ENCODE results near the gene SCO2.
"Not testable (repeated sequence)": the region's sequence is repeated elsewhere in the genome, so short reads cannot be mapped to it uniquely, and the experiment has no call there.

The SCO2 gene

GRCh38 chr22:50542416-50542927 lies 17.1 kb upstream of the SCO2 start:
- no peaks in the 10 kb centered on the region for H3K36me3 Mint-ChIP-seq (ENCODE audit: low read depth)
- H3K27me3 Mint-ChIP-seq (ENCODE audit: low read depth), result peaks cover 21% of the 10 kb centered on the region
- peak overlapping the region in 2 of 3 experiments; percentile 1 for H3K4me3 Mint-ChIP-seq
- H3K9me3 Mint-ChIP-seq, result no peaks in the 10 kb centered on the region
- H3K4me1 Mint-ChIP-seq, result no peaks in the 10 kb centered on the region
- no peak overlapping the region for H3K27ac Mint-ChIP-seq
- TF ChIP-seq CTCF (IDR thresholded peaks at IDR 0.05; ENCODE audit: unreplicated experiment in 3 of 3), result no peak

GRCh38 chr22:50541667-50542026 lies 16.2 kb upstream of the SCO2 start:
- not testable (repeated sequence) for H3K9me3 Mint-ChIP-seq; H3K4me1 Mint-ChIP-seq; H3K36me3 Mint-ChIP-seq (ENCODE audit: low read depth); H3K4me3 Mint-ChIP-seq; H3K27ac Mint-ChIP-seq
- peaks cover 21% of the 10 kb centered on the region for H3K27me3 Mint-ChIP-seq (ENCODE audit: low read depth)

GRCh38 chr22:50540381-50540780 lies 15.0 kb upstream of the SCO2 start:
- Mint-ChIP-seq H3K27ac (no peak overlapping the region), H3K36me3 (ENCODE audit: low read depth) (no peaks in the 10 kb centered on the region), H3K27me3 (ENCODE audit: low read depth) (peaks cover 21% of the 10 kb centered on the region), H3K4me1 (no peaks in the 10 kb centered on the region), H3K4me3 (no peak overlapping the region), H3K9me3 (no peaks in the 10 kb centered on the region)
- TF ChIP-seq CTCF (IDR thresholded peaks at IDR 0.05; ENCODE audit: unreplicated experiment in 3 of 3), result no peak

GRCh38 chr22:50537765-50538164 lies 12.4 kb upstream of the SCO2 start:
- TF ChIP-seq CTCF (IDR thresholded peaks at IDR 0.05; ENCODE audit: unreplicated experiment in 3 of 3), result no peak
- no peak overlapping the region for H3K4me3 Mint-ChIP-seq
- H3K27me3 Mint-ChIP-seq (ENCODE audit: low read depth), result peaks cover 38% of the 10 kb centered on the region
- no peaks in the 10 kb centered on the region for H3K36me3 Mint-ChIP-seq (ENCODE audit: low read depth)
- H3K4me1 Mint-ChIP-seq, result peaks cover 20% of the 10 kb centered on the region
- no peaks in the 10 kb centered on the region for H3K9me3 Mint-ChIP-seq
- H3K27ac Mint-ChIP-seq, result no peak overlapping the region

GRCh38 chr22:50536226-50536625 lies 10.8 kb upstream of the SCO2 start:
- peaks cover 41% of the 10 kb centered on the region for H3K27me3 Mint-ChIP-seq (ENCODE audit: low read depth)
- no peak for TF ChIP-seq CTCF (IDR thresholded peaks at IDR 0.05; ENCODE audit: unreplicated experiment in 3 of 3)
- H3K27ac Mint-ChIP-seq, result no peak overlapping the region
- H3K9me3 Mint-ChIP-seq, result no peaks in the 10 kb centered on the region
- H3K4me1 Mint-ChIP-seq, result peaks cover 23% of the 10 kb centered on the region
- H3K4me3 Mint-ChIP-seq, result no peak overlapping the region
- H3K36me3 Mint-ChIP-seq (ENCODE audit: low read depth), result no peaks in the 10 kb centered on the region

- Mint-ChIP-seq H3K9me3 (no peaks in the 10 kb centered on the region), H3K36me3 (ENCODE audit: low read depth) (no peaks in the 10 kb centered on the region), H3K4me1 (peaks cover 23% of the 10 kb centered on the region), H3K27me3 (ENCODE audit: low read depth) (peaks cover 51% of the 10 kb centered on the region), H3K4me3 (no peak overlapping the region), H3K27ac (no peak overlapping the region)
- no peak for TF ChIP-seq CTCF (IDR thresholded peaks at IDR 0.05; ENCODE audit: unreplicated experiment in 3 of 3)
Measured at GRCh38 chr22:50535113-50535512, 9.7 kb upstream of the SCO2 start.

GRCh38 chr22:50533856-50534711 lies 8.7 kb upstream of the SCO2 start:
- peak overlapping the region; percentile 9 to 25 (median 10) for H3K4me3 Mint-ChIP-seq
- peaks cover 23% of the 10 kb centered on the region for H3K4me1 Mint-ChIP-seq
- peaks cover 51% of the 10 kb centered on the region for H3K27me3 Mint-ChIP-seq (ENCODE audit: low read depth)
- H3K27ac Mint-ChIP-seq, result peak overlapping the region; percentile 21 to 63 (median 63)
- H3K36me3 Mint-ChIP-seq (ENCODE audit: low read depth); H3K9me3 Mint-ChIP-seq: not testable (repeated sequence)

All from nephron (organoid).